ENCODE data around the gene AMDHD1.

Gene AMDHD1, protein sequence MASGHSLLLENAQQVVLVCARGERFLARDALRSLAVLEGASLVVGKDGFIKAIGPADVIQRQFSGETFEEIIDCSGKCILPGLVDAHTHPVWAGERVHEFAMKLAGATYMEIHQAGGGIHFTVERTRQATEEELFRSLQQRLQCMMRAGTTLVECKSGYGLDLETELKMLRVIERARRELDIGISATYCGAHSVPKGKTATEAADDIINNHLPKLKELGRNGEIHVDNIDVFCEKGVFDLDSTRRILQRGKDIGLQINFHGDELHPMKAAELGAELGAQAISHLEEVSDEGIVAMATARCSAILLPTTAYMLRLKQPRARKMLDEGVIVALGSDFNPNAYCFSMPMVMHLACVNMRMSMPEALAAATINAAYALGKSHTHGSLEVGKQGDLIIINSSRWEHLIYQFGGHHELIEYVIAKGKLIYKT

DNA sequence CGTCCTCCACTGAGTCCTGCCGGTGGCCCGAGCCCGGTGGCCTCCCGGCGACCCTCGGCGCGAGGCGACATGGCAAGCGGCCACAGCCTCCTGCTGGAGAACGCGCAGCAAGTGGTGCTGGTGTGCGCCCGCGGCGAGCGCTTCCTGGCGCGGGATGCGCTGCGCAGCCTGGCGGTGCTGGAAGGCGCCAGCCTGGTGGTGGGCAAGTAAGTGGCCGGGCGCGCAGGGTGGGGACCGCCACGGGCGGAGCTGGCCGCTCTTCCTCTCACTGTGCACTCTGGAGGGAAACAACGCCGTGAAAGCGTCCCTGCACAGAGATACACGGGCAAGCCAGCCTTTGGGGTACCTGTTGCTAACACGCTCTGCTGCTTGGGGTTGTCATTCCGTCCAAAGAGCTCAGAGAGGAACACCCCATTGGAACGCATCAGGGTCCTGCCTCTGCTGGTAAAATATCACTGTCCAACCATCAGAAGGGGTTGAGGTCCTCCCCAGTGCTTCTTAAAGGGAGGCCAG, at the start of gene AMDHD1:
Gene AMDHD1 (plus strand): TSS at position 2 of the 513 bp plus-strand sequence. CDS start 68 bp downstream, at position 70.
- H3K9ac ChIP-seq (ENCODE audit: low read length in 5 of 5), result peak within 1 kb of the TSS in 4 of 5 donors; percentile 24 to 74 (median 68)
- no peaks in the 10 kb centered on the region for H3K9me3 ChIP-seq (ENCODE audit: control insufficient read depth in 5 of 5, low read length in 5 of 5)
- peaks cover 0 to 2% (median 0%) of the 10 kb centered on the region in 5 donors for H3K27me3 ChIP-seq (ENCODE audit: control insufficient read depth in 5 of 5, insufficient read depth in 4 of 5, low read length in 5 of 5)
- peak within 1 kb of the TSS; percentile 41 for H3K27ac ChIP-seq (ENCODE audit: low read depth, low read length)
- H3K4me1 ChIP-seq (ENCODE audit: control insufficient read depth in 5 of 5, insufficient read depth in 5 of 5, low read length in 5 of 5), result peaks cover 0 to 19% (median 16%) of the 10 kb centered on the region in 5 donors
- peak within 1 kb of the TSS; percentile 79 to 87 (median 85) for H3K4me3 ChIP-seq (ENCODE audit: low read depth in 1 of 5, low read length in 5 of 5)
- no peaks in the 10 kb centered on the region for H3K36me3 ChIP-seq (ENCODE audit: control insufficient read depth in 5 of 5, insufficient read depth in 5 of 5, low read length in 5 of 5)

DNA sequence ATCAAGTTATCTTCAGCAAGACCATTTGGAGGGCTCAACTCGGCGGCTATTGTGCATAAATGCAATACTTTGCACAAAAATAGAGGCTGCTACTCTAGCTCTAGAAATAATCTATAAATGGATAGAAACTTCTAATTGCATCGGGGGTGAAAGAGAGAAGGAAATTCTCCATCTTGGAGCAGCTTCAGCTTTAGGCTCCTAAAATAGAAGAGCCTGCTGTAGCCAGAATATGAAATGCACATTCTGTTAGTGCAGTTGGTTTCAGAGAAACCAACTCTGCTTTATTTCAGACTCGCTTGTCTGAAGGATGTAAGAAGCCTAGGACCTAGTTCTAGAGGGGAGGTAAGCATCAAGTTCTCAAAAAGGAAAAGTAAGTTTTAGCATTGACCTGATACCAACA, 46.3 kb upstream of the AMDHD1 start:
- Histone ChIP-seq H3K9ac (ENCODE audit: low read length in 5 of 5) (no peak overlapping the region), H3K27ac (ENCODE audit: low read depth, low read length) (no peak overlapping the region), H3K27me3 (ENCODE audit: control insufficient read depth in 5 of 5, insufficient read depth in 4 of 5, low read length in 5 of 5) (no peaks in the 10 kb centered on the region), H3K9me3 (ENCODE audit: control insufficient read depth in 5 of 5, low read length in 5 of 5) (no peaks in the 10 kb centered on the region), H3K4me1 (ENCODE audit: control insufficient read depth in 5 of 5, insufficient read depth in 5 of 5, low read length in 5 of 5) (no peaks in the 10 kb centered on the region), H3K36me3 (ENCODE audit: control insufficient read depth in 5 of 5, insufficient read depth in 5 of 5, low read length in 5 of 5) (no peaks in the 10 kb centered on the region), H3K4me3 (ENCODE audit: low read depth in 1 of 5, low read length in 5 of 5) (no peak overlapping the region)

DNA sequence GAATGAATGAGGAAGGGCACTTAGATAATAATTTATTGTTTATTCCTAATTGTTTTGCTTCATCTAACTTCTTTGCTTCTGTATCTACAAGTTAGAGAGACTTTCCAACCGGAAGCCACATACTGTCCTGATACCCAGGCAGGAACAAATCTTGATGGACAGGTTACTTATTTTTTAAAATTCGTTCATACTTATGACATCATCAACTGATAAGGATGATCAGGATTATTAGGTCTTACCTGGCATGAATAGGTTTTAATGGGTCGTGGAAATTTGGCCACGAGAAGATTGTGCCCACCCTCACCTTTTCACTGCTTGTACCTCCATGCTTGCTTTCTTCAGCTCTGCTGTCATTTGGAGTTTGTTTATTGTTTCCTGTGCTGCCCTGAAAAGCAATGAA, 45.0 kb upstream of the AMDHD1 start:
- Histone ChIP-seq H3K4me1 (ENCODE audit: control insufficient read depth in 5 of 5, insufficient read depth in 5 of 5, low read length in 5 of 5) (no peaks in the 10 kb centered on the region), H3K4me3 (ENCODE audit: low read depth in 1 of 5, low read length in 5 of 5) (no peak overlapping the region), H3K27me3 (ENCODE audit: control insufficient read depth in 5 of 5, insufficient read depth in 4 of 5, low read length in 5 of 5) (no peaks in the 10 kb centered on the region)

DNA sequence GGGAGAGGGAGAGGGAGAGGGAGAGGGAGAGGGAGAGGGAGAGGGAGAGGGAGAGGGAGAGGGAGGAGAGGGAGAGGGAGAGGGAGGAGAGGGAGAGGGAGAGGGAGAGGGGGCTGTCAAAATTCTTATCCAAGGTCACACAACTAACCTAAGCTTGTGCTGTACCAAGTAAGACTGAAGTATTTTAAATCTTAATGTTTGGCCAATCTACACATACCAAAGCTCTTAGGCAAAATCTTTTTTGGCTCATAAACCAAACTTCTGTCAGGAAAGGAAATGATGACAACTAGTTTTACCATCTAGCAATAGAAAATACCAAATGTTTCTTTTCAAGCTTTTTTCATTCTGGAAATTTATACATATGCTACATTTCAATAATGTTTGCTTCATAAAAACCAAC, 34.6 kb upstream of the AMDHD1 start:
- H3K4me1 ChIP-seq (ENCODE audit: control insufficient read depth in 5 of 5, insufficient read depth in 5 of 5, low read length in 5 of 5), result no peaks in the 10 kb centered on the region
- H3K27me3 ChIP-seq (ENCODE audit: control insufficient read depth in 5 of 5, insufficient read depth in 4 of 5, low read length in 5 of 5), result no peaks in the 10 kb centered on the region
- H3K27ac ChIP-seq (ENCODE audit: low read depth, low read length), result no peak overlapping the region
- H3K9ac ChIP-seq (ENCODE audit: low read length in 5 of 5), result no peak overlapping the region
- no peaks in the 10 kb centered on the region for H3K36me3 ChIP-seq (ENCODE audit: control insufficient read depth in 5 of 5, insufficient read depth in 5 of 5, low read length in 5 of 5)
- no peak overlapping the region for H3K4me3 ChIP-seq (ENCODE audit: low read depth in 1 of 5, low read length in 5 of 5)
- peaks cover 0 to under 1% (median 0%) of the 10 kb centered on the region in 5 donors for H3K9me3 ChIP-seq (ENCODE audit: control insufficient read depth in 5 of 5, low read length in 5 of 5)

More for the DNA sequence above, 45.0 kb upstream of the AMDHD1 start:
- no peak overlapping the region for H3K27ac ChIP-seq (ENCODE audit: low read depth, low read length)
- H3K9ac ChIP-seq (ENCODE audit: low read length in 5 of 5), result no peak overlapping the region
- H3K36me3 ChIP-seq (ENCODE audit: control insufficient read depth in 5 of 5, insufficient read depth in 5 of 5, low read length in 5 of 5), result no peaks in the 10 kb centered on the region
- H3K9me3 ChIP-seq (ENCODE audit: control insufficient read depth in 5 of 5, low read length in 5 of 5), result peaks cover 0 to under 1% (median 0%) of the 10 kb centered on the region in 5 donors

DNA sequence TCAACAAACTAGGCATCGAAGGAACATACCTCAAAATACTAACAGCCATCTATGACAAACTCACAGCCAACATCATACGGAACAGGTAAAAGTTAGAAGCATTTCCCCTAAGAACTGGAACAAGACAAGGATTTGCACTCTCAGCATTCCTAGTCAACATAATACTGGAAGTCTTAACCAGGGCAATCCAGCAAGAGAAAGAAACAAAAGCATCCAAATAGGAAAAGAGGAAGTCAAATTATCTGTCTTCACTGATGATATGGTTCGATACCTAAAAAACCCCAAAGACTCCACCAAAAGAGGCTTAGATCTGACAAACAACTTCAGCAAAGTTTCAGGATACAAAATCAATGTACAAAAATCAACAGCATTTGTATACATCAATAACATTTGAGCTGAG, 33.3 kb upstream of the AMDHD1 start:
- Histone ChIP-seq H3K4me1 (ENCODE audit: control insufficient read depth in 5 of 5, insufficient read depth in 5 of 5, low read length in 5 of 5) (no peaks in the 10 kb centered on the region), H3K36me3 (ENCODE audit: control insufficient read depth in 5 of 5, insufficient read depth in 5 of 5, low read length in 5 of 5) (no peaks in the 10 kb centered on the region), H3K27me3 (ENCODE audit: control insufficient read depth in 5 of 5, insufficient read depth in 4 of 5, low read length in 5 of 5) (no peaks in the 10 kb centered on the region)

DNA sequence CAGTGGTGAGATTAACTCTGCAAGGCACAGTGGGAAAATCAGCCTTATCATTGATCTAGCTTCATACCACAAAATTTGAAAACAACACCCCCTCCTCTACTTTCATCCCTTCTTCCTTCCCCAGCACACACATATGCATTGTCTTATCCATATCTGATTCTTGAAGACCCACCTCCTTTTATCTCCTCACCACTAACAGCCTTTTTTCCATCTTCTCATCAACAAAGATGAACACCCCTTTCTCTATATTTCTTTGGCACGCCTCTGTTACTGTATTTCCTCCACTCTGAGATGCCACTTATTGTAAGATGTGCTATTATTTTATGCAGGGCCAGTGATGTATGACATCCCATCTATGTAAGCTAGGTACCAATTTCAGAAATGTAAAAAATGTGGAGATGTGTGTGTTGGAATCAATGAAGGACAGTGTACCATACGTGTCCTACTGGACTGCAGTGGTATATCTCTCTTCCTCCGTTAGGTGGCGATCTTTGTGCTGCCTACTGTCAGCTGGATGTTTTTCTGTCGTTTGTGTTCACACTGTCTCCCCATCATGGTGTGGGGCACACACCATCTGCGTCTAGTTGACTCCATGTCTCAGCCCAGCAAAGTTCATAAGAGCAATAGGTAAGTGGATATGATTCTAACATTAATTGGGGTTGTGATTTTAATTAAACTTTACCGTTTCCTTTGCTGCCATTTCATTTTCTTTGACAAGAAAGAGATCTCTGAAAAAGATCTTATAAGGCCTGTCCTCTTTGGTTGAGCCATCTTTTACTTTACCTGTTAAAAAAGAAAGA, 24.7 kb upstream of the AMDHD1 start:
- no peak overlapping the region for H3K4me3 ChIP-seq (ENCODE audit: low read depth in 1 of 5, low read length in 5 of 5)
- H3K9me3 ChIP-seq (ENCODE audit: control insufficient read depth in 5 of 5, low read length in 5 of 5), result no peaks in the 10 kb centered on the region
- no peaks in the 10 kb centered on the region for H3K4me1 ChIP-seq (ENCODE audit: control insufficient read depth in 5 of 5, insufficient read depth in 5 of 5, low read length in 5 of 5)
- H3K27ac ChIP-seq (ENCODE audit: low read depth, low read length), result no peak overlapping the region
- H3K9ac ChIP-seq (ENCODE audit: low read length in 5 of 5), result no peak overlapping the region
- H3K27me3 ChIP-seq (ENCODE audit: control insufficient read depth in 5 of 5, insufficient read depth in 4 of 5, low read length in 5 of 5), result no peaks in the 10 kb centered on the region
- no peaks in the 10 kb centered on the region for H3K36me3 ChIP-seq (ENCODE audit: control insufficient read depth in 5 of 5, insufficient read depth in 5 of 5, low read length in 5 of 5)

More for the DNA sequence above, 33.3 kb upstream of the AMDHD1 start:
- H3K9me3 ChIP-seq (ENCODE audit: control insufficient read depth in 5 of 5, low read length in 5 of 5), result no peaks in the 10 kb centered on the region
- H3K4me3 ChIP-seq (ENCODE audit: low read depth in 1 of 5, low read length in 5 of 5), result no peak overlapping the region
- no peak overlapping the region for H3K9ac ChIP-seq (ENCODE audit: low read length in 5 of 5)
- H3K27ac ChIP-seq (ENCODE audit: low read depth, low read length), result no peak overlapping the region

DNA sequence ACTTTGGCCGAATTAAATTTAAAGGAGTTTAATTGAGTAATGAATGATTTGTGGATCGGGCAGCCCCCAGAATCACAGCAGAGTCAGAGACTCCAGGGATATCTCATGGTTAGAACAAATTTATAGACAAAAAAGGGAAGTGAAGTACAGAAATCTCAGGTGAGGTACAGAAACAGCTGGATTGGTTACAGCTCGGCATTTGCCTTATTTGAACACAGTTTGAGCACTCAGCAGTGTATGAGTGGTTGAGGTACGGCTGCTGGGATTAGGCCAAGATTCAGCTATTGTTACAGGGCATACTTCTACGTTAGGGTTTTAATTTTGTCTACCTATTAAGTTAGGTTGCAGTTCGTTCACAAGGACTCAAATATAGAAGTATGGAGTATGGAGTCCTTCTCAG, 24.0 kb upstream of the AMDHD1 start:
- H3K27me3 ChIP-seq (ENCODE audit: control insufficient read depth in 5 of 5, insufficient read depth in 4 of 5, low read length in 5 of 5), result no peaks in the 10 kb centered on the region
- H3K36me3 ChIP-seq (ENCODE audit: control insufficient read depth in 5 of 5, insufficient read depth in 5 of 5, low read length in 5 of 5), result no peaks in the 10 kb centered on the region
- no peak overlapping the region for H3K9ac ChIP-seq (ENCODE audit: low read length in 5 of 5)
- H3K27ac ChIP-seq (ENCODE audit: low read depth, low read length), result no peak overlapping the region
- H3K9me3 ChIP-seq (ENCODE audit: control insufficient read depth in 5 of 5, low read length in 5 of 5), result no peaks in the 10 kb centered on the region
- H3K4me1 ChIP-seq (ENCODE audit: control insufficient read depth in 5 of 5, insufficient read depth in 5 of 5, low read length in 5 of 5), result no peaks in the 10 kb centered on the region
- H3K4me3 ChIP-seq (ENCODE audit: low read depth in 1 of 5, low read length in 5 of 5), result no peak overlapping the region

DNA sequence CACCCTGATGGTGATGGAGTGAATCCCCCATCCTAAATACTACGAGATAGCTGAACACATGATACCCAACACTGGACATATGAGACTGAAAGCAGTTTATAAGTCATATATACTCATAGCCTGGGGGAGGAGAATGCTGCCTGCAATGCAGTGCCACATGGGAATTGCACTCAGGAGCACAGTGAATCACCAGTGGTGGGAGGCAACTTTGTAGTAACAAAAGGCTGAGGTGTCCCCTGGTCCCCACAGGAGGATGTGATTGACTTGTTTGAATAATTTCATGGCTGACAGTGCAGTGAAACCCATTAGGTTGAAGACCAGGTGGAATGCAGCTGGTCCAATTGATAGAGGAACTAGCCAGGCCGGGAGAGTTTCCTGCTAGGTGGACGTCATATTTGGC, 20.9 kb upstream of the AMDHD1 start:
- no peak overlapping the region for H3K9ac ChIP-seq (ENCODE audit: low read length in 5 of 5)
- H3K4me3 ChIP-seq (ENCODE audit: low read depth in 1 of 5, low read length in 5 of 5), result no peak overlapping the region
- no peaks in the 10 kb centered on the region for H3K9me3 ChIP-seq (ENCODE audit: control insufficient read depth in 5 of 5, low read length in 5 of 5)
- no peaks in the 10 kb centered on the region for H3K27me3 ChIP-seq (ENCODE audit: control insufficient read depth in 5 of 5, insufficient read depth in 4 of 5, low read length in 5 of 5)
- H3K4me1 ChIP-seq (ENCODE audit: control insufficient read depth in 5 of 5, insufficient read depth in 5 of 5, low read length in 5 of 5), result no peaks in the 10 kb centered on the region
- H3K36me3 ChIP-seq (ENCODE audit: control insufficient read depth in 5 of 5, insufficient read depth in 5 of 5, low read length in 5 of 5), result no peaks in the 10 kb centered on the region
- no peak overlapping the region for H3K27ac ChIP-seq (ENCODE audit: low read depth, low read length)

DNA sequence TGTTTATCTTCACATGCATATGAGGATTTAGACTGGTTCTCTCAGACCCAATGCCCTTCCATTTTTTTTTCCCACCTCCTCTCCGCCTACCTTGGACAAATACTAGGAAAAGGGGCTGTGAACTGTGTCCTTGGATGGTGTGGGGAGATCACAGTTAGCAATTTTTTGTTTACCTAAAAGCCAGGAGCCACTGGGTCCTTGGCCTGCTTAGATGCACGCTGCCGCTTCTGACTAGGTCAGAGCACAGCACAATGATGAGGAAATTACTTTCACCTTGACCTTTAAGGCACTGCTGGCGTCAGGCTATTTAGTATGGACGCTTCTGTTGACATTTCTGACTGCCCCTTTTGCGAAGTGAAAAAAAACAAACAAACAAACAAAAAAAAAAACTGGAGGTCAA, 2.6 kb upstream of the AMDHD1 start:
- H3K9me3 ChIP-seq (ENCODE audit: control insufficient read depth in 5 of 5, low read length in 5 of 5), result no peaks in the 10 kb centered on the region
- H3K9ac ChIP-seq (ENCODE audit: low read length in 5 of 5), result no peak overlapping the region
- H3K4me3 ChIP-seq (ENCODE audit: low read depth in 1 of 5, low read length in 5 of 5), result no peak overlapping the region
- no peaks in the 10 kb centered on the region for H3K36me3 ChIP-seq (ENCODE audit: control insufficient read depth in 5 of 5, insufficient read depth in 5 of 5, low read length in 5 of 5)
- no peak overlapping the region for H3K27ac ChIP-seq (ENCODE audit: low read depth, low read length)
- peaks cover 0 to 19% (median 16%) of the 10 kb centered on the region in 5 donors for H3K4me1 ChIP-seq (ENCODE audit: control insufficient read depth in 5 of 5, insufficient read depth in 5 of 5, low read length in 5 of 5)
- H3K27me3 ChIP-seq (ENCODE audit: control insufficient read depth in 5 of 5, insufficient read depth in 4 of 5, low read length in 5 of 5), result peaks cover 0 to 2% (median 0%) of the 10 kb centered on the region in 5 donors

DNA sequence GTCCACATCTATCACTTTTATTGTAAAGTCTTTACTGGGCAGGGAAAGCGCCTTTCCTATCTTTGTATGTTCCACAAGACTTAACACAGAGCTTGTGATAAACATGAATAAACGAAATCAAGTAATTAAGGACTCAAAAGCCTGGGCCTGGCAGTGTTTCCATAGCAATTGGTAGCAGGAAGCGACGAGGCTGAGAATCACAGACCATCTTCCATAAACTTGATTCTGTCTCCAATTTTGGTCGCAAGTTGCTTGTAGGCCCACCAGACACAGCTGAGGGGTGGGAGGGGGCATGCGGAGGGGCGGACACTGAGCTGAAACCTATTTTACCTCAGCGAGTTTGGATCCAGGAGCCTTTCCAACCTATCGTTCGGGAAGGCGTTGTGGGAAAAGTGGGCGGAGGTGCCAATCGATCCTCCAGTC, 1.0 kb upstream of the AMDHD1 start:
- peak overlapping the region; percentile 41 for H3K27ac ChIP-seq (ENCODE audit: low read depth, low read length)
- H3K36me3 ChIP-seq (ENCODE audit: control insufficient read depth in 5 of 5, insufficient read depth in 5 of 5, low read length in 5 of 5), result no peaks in the 10 kb centered on the region
- H3K9me3 ChIP-seq (ENCODE audit: control insufficient read depth in 5 of 5, low read length in 5 of 5), result no peaks in the 10 kb centered on the region
- peaks cover 0 to 2% (median 0%) of the 10 kb centered on the region in 5 donors for H3K27me3 ChIP-seq (ENCODE audit: control insufficient read depth in 5 of 5, insufficient read depth in 4 of 5, low read length in 5 of 5)
- peak overlapping the region in 3 of 5 donors; percentile 66 to 74 (median 70) for H3K9ac ChIP-seq (ENCODE audit: low read length in 5 of 5)
- H3K4me1 ChIP-seq (ENCODE audit: control insufficient read depth in 5 of 5, insufficient read depth in 5 of 5, low read length in 5 of 5), result peaks cover 0 to 19% (median 16%) of the 10 kb centered on the region in 5 donors
- H3K4me3 ChIP-seq (ENCODE audit: low read depth in 1 of 5, low read length in 5 of 5), result peak overlapping the region; percentile 74 to 86 (median 80)
